Fibroblast of skin of right biceps (primary cell): ENCODE results near the gene KMT2A.

ENCODE experiments used
- DNase-seq: peaks from one replicate; pipeline ENCODE4 v3.0.0-alpha.2; 2013

KMT2A gene

DNA sequence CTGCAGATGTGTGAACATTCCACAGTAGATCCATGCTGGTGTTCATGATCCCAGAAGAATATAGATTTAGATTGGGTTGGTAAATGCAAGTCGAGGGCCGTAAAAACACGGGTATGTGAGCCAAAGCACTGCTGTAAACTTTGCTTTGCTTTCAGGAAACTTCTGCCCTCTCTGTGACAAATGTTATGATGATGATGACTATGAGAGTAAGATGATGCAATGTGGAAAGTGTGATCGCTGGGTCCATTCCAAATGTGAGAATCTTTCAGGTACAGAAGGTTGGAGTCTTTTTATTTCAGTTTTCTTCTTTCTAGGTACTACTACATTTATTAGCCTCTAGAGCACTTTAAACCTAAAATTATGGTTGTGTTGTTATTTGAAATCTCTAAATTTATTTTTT lies 54.7 kb downstream of the KMT2A start:
- no peak for DNase-seq

DNA sequence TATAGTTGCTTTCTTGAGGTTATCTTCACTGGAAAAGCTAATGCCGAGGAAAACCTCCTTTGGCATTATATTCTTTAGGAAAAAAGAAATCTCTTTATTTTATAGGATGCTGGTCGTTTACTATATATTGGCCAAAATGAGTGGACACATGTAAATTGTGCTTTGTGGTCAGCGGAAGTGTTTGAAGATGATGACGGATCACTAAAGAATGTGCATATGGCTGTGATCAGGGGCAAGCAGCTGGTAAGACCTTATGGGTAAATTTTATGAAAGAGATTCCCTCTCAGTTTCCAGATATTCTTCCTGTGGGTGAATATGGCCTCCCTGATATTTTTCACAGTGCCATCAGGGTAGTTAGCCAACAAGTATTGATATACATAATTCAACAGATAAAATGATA lies 61.5 kb downstream of the KMT2A start:
- DNase-seq = peak; percentile 36

DNA sequence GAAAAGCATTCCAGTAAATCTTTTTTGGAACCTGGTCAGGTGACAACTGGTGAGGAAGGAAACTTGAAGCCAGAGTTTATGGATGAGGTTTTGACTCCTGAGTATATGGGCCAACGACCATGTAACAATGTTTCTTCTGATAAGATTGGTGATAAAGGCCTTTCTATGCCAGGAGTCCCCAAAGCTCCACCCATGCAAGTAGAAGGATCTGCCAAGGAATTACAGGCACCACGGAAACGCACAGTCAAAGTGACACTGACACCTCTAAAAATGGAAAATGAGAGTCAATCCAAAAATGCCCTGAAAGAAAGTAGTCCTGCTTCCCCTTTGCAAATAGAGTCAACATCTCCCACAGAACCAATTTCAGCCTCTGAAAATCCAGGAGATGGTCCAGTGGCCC lies 66.9 kb downstream of the KMT2A start:
- no peak for DNase-seq

DNA sequence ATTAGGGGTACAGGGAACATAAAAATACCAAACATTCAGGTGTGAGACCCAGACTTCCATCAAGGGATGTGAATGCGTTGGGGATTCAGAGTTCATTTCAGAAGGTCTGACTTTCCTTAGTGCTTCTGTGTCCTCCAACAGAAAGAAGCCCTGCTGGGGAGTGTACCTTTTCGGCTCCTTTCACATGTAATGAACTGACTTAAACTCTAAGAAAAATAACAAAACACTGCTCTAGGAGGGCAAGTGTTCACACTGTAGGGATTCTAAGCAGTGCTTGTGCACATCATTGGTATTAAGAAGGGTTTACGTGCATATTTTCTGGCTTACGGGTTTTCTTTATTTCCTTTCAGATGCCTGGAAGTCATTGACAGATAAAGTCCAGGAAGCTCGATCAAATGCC lies 75.3 kb downstream of the KMT2A start:
- DNase-seq = no peak

DNA sequence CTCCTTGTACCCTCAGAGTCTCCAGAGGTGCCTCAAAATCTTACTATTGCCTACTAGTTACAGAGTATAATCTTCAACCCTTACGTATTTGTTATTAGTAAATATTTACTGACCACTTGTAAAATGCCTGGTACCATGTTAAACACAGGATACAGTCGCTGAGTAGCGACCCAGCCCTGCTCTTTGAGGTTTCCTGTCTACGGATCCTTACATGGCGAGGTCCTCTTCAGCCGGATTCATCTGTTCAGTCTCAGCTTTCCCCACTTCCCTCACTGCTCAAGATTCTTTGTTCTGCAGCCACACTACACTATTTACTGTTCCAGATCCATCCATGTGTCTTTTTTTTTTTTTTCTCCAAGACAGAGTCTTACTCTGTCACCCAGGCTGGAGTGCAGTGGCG lies 77.8 kb downstream of the KMT2A start:
- no peak for DNase-seq

DNA sequence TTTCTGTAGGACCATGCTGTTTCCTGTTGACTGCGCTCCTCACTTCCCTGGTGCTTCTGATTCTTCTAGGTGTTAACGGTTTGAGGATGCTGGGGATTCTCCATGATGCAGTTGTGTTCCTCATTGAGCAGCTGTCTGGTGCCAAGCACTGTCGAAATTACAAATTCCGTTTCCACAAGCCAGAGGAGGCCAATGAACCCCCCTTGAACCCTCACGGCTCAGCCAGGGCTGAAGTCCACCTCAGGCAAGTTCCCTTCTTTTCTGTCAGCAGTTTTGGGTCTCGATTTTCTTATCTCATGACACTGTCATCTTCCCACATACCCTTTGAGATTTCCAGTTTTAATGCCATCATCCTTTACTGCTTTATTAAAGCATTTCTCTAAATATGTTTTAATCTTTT lies 83.3 kb downstream of the KMT2A start:
- no peak for DNase-seq

DNA sequence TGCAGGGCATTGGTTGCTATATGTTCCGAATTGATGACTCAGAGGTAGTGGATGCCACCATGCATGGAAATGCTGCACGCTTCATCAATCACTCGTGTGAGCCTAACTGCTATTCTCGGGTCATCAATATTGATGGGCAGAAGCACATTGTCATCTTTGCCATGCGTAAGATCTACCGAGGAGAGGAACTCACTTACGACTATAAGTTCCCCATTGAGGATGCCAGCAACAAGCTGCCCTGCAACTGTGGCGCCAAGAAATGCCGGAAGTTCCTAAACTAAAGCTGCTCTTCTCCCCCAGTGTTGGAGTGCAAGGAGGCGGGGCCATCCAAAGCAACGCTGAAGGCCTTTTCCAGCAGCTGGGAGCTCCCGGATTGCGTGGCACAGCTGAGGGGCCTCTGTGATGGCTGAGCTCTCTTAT lies 85.6 kb downstream of the KMT2A start:
- no peak for DNase-seq

DNA sequence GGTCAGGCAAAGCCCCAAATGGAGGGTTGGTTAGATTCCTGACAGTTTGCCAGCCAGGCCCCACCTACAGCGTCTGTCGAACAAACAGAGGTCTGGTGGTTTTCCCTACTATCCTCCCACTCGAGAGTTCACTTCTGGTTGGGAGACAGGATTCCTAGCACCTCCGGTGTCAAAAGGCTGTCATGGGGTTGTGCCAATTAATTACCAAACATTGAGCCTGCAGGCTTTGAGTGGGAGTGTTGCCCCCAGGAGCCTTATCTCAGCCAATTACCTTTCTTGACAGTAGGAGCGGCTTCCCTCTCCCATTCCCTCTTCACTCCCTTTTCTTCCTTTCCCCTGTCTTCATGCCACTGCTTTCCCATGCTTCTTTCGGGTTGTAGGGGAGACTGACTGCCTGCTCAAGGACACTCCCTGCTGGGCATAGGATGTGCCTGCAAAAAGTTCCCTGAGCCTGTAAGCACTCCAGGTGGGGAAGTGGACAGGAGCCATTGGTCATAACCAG lies 86.3 kb downstream of the KMT2A start:
- DNase-seq = peak; percentile 25

DNA sequence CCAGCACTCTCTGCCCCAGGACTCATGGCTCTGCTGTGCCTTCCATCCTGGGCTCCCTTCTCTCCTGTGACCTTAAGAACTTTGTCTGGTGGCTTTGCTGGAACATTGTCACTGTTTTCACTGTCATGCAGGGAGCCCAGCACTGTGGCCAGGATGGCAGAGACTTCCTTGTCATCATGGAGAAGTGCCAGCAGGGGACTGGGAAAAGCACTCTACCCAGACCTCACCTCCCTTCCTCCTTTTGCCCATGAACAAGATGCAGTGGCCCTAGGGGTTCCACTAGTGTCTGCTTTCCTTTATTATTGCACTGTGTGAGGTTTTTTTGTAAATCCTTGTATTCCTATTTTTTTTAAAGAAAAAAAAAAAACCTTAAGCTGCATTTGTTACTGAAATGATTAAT lies 88.1 kb downstream of the KMT2A start:
- DNase-seq = no peak

DNA sequence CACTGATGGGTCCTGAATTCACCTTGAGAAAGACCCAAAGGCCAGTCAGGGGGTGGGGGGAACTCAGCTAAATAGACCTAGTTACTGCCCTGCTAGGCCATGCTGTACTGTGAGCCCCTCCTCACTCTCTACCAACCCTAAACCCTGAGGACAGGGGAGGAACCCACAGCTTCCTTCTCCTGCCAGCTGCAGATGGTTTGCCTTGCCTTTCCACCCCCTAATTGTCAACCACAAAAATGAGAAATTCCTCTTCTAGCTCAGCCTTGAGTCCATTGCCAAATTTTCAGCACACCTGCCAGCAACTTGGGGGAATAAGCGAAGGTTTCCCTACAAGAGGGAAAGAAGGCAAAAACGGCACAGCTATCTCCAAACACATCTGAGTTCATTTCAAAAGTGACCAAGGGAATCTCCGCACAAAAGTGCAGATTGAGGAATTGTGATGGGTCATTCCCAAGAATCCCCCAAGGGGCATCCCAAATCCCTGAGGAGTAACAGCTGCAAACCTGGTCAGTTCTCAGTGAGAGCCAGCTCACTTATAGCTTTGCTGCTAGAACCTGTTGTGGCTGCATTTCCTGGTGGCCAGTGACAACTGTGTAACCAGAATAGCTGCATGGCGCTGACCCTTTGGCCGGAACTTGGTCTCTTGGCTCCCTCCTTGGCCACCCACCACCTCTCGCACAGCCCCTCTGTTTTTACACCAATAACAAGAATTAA lies 88.6 kb downstream of the KMT2A start:
- no peak for DNase-seq

DNA sequence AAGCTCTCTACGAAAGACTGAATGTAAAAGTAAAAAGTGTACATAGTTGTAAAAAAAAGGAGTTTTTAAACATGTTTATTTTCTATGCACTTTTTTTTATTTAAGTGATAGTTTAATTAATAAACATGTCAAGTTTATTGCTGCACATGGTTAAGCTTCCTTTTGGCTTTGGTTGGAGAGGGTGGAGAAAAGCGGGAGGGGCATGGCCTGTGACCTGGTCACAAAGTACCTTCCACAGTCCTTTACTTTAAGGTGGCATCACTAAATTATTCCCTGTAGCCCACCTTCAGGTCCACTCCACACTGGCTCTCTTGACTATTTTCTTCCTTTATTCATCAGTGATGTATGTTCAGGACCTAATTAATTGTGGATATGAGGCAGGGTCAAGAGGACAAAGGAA lies 90.4 kb downstream of the KMT2A start:
- no peak for DNase-seq

DNA sequence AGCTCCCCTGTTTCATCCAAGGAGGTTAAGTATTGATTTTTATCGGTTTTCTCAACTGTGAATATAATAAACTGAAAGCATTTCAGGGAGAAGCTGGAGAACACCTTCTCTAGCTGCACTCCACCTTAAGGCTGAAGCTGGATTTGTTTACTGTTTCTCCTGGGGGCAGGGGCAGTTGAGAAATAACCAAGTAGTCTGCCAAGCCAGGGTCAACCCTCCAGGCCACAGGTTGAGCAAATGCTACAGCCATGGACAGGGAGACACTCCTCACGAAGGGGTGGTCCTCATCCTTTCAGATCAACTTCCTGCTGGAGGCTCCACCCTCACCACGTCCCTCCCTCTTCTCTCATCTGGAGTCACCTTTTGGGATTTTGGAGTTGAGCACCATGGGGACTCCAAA lies 90.8 kb downstream of the KMT2A start, which contains the start of gene TTC36:
TSS of gene TTC36 (plus strand) at position 366 of the 400 bp plus-strand sequence. CDS start at position 387, 21 bp downstream.
- DNase-seq = no peak

DNA sequence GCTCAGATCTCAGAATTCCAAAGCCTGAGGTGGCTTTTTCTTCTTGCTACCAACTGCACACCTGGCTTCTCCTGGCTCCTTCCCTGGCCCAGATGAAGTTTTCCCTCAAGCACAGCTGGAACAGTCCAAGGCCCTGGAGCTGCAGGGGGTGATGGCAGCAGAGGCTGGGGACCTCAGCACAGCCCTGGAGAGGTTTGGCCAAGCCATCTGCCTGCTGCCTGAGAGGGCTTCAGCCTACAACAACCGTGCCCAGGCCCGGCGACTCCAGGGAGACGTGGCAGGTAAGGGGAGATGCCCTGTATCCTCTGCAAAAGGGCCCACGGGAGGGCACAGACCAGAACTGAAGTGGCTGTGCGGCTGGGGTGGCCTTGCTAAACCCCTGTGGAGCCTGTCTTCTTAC lies 92.2 kb downstream of the KMT2A start:
- no peak for DNase-seq

DNA sequence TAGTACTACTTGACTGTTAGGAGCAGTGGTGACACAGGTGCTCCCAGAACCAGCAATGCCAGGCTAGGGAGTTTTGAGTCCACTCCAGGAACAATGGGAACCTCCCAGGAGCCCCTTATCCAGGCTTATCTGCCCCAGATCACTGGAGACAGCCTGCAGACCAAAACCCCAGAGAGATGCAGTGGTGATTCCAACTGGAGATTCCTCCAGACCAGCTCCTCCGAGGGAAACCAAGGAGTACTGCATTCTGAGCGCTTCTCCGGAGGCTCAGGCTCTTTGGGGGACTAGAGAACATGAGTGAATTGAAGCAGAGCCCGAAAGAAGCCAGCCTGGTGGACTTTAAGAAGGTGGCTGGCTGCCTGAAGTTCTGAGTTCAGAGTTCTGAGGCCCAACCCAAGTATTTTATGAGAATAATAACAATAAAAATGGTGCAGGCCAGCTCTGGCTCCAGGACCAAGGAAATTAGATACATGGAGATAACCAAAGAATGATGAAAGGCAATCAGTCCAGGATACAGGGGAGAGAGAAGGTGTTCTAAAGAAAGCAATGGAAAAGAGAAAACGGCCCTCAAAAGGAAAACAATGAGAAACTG lies 93.4 kb downstream of the KMT2A start:
- DNase-seq = no peak

DNA sequence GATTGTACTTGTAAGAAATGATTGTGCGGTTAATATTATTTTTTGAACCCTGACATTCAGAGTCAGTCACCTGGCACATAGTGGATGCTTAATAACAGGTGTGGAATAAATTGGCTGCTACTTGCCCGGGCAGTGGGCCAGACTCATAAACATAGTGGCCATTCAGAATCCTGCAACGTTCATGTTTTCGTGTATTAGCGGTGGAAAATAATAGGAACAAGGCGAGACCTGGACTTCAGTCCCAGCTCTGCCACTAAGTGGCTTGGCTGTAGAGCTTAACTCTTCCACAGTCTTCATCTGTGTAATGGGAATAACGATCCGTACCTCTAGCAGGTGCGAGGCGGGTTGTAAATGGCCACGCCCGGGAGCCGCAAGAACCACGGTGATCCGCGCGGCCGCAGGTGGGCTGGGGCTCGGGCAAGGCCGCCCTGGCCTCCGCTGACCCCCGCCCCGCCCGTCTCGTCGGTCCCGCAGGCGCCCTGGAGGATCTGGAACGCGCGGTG lies 93.9 kb downstream of the KMT2A start:
- no peak for DNase-seq

DNA sequence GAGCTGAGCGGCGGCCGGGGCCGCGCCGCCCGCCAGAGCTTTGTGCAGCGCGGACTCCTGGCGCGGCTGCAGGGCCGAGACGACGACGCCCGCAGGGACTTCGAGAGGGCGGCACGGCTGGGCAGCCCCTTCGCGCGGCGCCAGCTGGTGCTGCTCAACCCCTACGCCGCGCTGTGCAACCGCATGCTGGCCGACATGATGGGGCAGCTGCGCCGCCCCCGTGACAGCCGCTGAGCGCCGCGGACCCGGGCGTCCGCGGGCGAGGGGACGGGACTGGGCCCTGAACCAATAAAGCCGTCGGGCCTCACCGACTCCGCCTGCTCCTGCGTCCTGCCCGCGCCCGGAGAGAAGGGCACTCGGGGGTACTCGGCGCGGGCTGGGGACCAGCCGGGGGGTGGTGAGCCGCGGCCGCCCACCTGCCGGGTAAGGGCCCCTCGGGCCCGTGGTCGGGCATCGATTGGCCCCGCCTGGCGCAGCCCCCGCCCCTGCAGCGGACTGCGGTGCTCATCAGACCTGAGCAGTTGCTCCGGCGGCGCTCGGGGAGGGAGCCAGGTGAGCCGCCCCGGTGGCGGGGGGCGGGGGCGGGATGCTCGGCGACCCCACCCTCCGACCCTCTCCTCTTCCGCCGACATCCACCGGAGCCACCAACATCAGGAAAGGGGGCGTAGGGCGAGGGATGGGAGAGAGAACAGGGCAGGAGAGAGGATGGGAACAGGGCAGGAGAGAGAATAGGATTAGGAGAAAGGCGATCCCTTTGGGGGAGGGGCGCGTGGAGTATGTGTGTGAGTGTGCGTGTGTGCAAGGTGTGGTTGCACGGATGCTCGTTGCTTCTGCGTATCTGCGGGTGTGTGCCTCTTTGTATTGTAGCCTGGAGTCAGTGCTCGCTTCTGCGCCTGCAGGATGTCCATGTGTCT lies 94.6 kb downstream of the KMT2A start, which contains the start of gene TMEM25:
TSS of gene TMEM25 (plus strand) at position 510 of the 914 bp plus-strand sequence. CDS start 610 bp downstream, outside the sequence.
- DNase-seq = peak; percentile 50

DNA sequence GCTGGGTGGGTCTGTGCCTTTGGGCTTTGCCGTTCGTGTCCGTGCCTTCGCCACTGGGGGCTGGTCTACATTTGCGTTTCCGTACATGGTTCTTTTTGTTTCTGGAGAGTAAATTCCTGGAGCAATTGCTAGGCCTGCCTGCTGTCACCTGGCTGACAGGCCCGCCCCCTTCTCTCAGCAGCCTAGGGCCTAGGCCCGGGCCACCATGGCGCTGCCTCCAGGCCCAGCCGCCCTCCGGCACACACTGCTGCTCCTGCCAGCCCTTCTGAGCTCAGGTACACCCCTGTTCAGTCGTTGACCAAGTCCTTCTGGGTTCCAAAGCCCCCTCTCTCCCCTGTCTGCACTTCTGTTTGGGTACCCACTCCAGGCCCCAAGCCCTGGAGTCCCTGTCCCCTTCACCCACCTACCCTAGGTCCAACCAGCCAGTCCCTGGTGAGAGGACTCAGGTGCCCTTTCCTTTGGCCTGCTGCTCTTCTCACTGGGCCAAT lies 95.3 kb downstream of the KMT2A start:
- no peak for DNase-seq

DNA sequence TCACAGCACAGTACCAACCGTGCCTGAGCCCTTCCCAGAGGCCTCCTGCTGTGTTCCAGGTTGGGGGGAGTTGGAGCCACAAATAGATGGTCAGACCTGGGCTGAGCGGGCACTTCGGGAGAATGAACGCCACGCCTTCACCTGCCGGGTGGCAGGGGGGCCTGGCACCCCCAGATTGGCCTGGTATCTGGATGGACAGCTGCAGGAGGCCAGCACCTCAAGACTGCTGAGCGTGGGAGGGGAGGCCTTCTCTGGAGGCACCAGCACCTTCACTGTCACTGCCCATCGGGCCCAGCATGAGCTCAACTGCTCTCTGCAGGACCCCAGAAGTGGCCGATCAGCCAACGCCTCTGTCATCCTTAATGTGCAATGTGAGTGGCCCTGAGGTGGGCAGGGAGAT lies 95.8 kb downstream of the KMT2A start:
- DNase-seq = no peak

DNA sequence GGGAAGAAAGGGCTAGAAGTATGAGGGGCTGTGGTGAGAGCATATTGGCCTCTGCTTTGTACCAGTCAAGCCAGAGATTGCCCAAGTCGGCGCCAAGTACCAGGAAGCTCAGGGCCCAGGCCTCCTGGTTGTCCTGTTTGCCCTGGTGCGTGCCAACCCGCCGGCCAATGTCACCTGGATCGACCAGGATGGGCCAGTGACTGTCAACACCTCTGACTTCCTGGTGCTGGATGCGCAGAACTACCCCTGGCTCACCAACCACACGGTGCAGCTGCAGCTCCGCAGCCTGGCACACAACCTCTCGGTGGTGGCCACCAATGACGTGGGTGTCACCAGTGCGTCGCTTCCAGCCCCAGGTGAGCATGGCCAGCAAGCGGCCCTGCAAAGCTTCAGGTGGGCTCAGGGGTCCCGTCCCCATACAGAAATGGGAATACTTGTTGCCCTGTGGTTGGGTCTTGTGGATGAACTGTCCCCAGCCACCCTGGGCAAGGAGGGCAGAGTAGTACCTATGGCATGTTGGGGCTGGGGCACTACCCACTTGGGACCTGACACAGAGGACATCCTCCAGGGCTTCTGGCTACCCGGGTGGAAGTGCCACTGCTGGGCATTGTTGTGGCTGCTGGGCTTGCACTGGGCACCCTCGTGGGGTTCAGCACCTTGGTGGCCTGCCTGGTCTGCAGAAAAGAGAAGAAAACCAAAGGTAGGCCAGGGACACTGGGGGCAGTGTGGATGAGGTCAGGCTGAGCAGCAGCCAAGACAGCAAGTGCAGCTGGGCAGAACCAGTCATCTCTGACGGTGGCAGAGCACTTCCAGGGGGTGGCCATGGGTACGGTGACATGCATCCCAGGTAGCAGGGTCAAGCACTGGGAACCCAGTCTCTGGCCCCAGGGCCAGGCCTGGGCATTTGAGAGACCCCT lies 96.8 kb downstream of the KMT2A start:
- DNase-seq = no peak

DNA sequence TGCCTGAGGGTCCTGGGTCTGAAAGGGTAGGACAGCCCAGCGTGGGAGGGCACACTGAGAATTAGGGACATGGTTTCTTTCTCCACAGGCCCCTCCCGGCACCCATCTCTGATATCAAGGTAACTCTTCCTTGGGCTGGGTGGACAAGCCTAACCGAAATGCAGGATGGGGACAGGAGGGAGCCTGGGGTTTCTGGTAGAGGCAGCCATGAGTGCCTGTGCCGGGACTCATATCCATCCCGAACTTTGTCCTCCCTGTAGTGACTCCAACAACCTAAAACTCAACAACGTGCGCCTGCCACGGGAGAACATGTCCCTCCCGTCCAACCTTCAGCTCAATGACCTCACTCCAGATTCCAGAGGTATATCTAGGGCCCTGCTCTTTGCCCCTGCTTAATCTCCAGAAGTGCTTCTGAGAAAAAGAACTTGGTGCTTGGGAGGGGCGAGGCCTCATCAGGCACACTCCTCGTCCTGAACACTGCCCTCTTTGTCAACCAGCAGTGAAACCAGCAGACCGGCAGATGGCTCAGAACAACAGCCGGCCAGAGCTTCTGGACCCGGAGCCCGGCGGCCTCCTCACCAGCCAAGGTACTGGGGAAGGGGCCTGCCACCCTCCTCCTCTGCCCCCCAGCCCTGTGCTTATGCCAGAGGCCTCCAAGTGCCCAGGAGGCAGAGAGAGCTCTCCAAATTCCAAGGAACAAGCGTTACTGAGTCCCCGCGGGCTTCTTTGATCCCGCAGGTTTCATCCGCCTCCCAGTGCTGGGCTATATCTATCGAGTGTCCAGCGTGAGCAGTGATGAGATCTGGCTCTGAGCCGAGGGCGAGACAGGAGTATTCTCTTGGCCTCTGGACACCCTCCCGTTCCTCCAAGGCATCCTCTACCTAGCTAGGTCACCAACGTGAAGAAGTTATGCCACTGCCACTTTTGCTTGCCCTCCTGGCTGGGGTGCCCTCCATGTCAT lies 97.8 kb downstream of the KMT2A start:
- DNase-seq = no peak

DNA sequence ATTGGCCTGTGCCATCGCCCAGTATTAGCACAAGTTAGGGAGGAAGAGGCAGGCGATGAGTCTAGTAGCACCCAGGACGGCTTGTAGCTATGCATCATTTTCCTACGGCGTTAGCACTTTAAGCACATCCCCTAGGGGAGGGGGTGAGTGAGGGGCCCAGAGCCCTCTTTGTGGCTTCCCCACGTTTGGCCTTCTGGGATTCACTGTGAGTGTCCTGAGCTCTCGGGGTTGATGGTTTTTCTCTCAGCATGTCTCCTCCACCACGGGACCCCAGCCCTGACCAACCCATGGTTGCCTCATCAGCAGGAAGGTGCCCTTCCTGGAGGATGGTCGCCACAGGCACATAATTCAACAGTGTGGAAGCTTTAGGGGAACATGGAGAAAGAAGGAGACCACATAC lies 99.0 kb downstream of the KMT2A start:
- no peak for DNase-seq
